NCI-H510A treated with DMSO at 0.1 percent for 48 hours (cell line): ENCODE measurements around the gene CORO2B.
"Not testable (repeated sequence)": the region's sequence is repeated elsewhere in the genome, so short reads cannot be mapped to it uniquely, and the experiment has no call there.

Experiments used
- DNase-seq: peaks from one replicate; lab custom pipeline; 2025; lab: John Stamatoyannopoulos, UW

The CORO2B gene

DNA sequence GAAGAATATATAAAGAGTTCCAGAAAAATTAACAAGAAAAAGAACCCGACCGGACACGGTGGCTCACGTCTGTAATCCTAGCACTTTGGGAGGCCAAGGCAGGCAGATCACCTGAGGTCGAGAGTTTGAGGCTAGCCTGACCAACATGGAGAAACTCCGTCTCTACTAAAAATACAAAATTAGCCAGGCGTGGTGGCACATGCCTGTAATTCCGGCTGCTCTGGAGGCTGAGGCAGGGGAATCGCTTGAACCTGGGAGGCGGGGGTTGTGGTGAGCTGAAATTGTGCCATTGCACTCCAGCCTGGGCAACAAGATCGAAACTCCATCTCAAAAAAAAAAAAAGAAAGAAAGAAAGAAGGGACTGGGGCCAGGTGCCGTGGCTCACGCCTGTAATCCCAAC is 68.6 kb downstream of the CORO2B start:
- DNase-seq = not testable (repeated sequence)

- DNase-seq = no peak
Observed at GRCh38 chr15:68650901-68651709, 72.3 kb downstream of the CORO2B start.

DNA sequence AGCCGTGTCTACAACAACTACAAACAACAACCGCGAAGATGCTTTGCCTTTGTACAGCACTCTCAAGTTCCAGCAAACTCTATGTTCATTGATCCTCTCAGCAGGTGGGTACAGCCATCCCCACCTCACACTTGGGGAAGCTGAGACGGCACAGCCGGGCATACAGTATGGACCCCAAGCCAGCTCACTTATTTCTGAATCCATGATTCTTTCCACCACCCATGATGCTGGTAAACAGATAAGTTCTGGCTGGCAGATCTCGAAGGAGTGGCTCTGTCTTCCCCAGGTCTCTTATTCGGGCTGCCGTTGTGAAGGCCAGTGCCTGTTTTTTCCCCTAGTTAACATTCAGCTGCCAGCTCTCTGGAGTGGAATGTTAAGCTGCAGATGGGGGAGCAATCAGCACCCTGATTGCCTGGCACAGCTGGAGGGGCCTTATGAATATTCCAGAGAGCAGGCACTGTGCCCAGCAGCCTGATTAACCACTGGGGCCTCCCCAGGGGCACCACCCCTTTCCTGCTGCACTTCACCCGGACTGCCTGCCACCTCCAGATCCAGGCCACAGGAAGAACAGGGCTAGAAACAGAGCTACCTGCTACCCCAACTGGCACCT is 73.2 kb downstream of the CORO2B start:
- DNase-seq = no peak

DNA sequence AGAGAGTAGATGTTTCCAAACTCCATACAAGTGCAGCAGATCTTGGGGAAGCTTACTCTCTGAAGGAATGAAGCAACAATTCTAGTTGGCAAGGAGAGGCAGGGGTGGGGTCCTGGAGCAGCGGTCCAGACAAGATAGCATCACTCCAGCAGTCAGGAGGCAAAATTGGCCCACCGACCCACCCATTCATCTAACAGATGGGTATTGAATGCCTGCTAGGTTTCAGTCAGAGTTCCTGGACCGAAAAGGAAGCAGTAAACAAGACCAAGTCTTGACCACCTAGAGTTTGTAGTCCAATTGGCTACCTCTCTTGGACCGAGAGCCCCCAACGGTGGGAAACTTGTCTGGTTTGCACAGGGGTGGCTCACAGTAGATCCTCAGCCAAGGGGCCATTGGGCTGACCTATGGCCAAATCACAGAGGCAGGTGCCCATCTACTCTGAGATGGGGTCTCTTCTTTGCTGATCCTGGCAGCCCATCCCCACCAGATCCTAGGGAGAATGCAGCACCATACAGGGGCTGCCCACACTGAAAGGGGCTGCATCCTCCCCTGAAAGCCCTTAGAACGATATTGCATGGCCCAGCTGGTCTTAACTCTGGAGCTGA is 74.3 kb downstream of the CORO2B start:
- no peak for DNase-seq

DNA sequence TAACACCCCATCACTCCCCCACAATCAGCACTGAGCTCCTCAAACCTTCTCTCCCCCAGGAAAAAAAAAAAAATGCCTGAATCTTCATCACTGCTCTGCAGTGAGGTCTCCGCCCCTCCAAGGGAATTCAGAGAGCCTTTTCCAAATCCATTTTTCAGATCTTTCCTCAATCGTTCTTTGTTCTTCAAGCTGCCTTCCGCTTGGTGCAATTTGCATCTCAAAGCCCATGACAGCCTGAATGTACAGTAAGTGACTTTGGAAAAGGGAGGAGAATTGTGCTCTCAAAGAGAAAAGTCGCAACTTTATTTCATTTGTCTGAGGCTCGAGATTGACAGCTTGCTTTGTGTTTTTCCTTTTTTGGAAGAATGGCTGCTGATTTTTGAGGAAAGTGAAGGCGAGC is 75.0 kb downstream of the CORO2B start:
- DNase-seq = no peak

- no peak for DNase-seq
Observed at GRCh38 chr15:68654786-68655560, 76.2 kb downstream of the CORO2B start.

- no peak for DNase-seq
Observed at GRCh38 chr15:68655686-68656437, 77.1 kb downstream of the CORO2B start.

- DNase-seq = no peak
Observed at GRCh38 chr15:68656438-68656739, 77.6 kb downstream of the CORO2B start.

- DNase-seq = no peak
Observed at GRCh38 chr15:68658151-68658550, 79.4 kb downstream of the CORO2B start.

DNA sequence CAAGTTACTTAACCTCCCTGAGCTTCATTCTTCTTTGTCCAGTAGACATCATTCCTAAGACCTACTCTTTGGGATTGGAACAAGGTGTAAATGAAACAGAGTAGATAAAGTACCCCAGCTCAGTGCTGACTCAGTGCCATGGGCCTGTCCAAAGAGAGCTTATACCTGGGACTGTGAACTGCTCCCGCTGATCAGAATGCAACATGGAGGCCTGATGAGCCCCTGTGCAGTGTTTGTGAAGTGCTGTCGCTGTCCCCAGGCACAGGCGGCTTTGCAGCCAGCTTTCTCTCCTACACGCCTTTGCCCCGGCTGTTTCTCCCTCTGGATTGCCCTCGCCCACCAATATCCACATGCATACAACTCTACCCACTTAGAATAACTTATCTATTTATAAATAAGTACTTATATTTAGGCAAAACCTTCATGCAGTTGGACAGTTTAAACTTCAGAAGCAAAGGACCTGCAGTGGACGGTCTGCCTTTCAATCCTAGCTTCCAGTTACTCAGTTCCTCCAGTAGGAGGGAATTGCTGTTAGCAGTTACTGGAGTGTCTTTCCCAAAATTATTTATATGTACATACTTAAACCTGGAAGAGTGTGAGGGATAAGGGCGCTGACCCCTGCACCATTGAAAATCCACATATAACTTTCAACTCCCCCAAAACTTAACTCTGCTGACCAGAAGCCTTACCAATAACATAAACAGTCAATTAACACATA is 80.0 kb downstream of the CORO2B start:
- DNase-seq = no peak

DNA sequence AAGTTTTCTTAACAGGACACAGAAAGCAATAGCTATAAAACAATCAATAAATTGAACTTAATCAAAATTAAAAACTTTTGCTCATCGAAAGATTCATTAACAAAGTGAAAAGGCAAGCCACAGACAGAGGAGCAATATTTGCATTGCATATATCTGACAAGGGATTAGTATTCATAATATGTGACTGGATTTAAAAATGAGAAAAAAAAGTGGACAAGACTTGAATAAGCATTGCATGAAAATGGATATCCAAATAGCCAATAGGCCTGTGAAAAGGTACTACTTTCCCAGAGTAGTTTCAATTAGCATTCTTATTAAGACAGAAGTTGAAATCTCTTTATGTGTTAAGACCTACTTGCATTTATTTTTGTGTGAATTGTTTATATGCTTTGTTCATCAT is 84.7 kb downstream of the CORO2B start:
- no peak for DNase-seq

- peak; percentile 59 for DNase-seq
Observed at GRCh38 chr15:68666120-68666811, 87.5 kb downstream of the CORO2B start.

DNA sequence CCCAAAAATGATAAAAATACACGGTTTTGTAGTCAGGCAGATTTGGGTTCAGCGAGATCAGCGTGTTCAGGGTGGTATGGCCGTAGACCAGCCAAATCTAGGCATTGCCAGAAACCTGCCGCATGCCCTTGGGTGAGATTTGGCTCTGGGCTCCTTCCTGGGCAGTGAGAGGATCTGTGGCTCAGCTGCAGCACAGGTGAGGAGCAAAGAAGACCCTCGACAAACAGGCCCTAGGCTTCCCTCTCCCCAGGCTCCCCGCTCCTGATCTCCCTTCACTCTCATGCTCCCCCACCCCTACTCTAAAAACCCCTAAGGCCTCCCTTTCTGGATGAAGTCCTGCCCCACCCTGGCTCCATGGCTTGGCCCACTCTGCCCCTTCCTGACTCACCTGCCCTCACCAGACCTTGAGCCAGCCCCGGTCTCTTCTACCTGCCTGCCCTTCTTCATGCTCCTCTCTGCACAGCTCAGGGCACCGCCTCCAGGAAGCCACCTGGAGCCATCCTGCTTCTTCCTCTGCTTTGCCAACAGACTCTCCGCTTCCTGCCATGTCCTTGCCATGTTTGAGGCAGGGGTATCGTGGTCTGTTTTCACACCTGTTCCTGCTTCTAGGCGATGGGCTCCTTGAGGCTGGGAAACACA is 88.1 kb downstream of the CORO2B start:
- no peak for DNase-seq

DNA sequence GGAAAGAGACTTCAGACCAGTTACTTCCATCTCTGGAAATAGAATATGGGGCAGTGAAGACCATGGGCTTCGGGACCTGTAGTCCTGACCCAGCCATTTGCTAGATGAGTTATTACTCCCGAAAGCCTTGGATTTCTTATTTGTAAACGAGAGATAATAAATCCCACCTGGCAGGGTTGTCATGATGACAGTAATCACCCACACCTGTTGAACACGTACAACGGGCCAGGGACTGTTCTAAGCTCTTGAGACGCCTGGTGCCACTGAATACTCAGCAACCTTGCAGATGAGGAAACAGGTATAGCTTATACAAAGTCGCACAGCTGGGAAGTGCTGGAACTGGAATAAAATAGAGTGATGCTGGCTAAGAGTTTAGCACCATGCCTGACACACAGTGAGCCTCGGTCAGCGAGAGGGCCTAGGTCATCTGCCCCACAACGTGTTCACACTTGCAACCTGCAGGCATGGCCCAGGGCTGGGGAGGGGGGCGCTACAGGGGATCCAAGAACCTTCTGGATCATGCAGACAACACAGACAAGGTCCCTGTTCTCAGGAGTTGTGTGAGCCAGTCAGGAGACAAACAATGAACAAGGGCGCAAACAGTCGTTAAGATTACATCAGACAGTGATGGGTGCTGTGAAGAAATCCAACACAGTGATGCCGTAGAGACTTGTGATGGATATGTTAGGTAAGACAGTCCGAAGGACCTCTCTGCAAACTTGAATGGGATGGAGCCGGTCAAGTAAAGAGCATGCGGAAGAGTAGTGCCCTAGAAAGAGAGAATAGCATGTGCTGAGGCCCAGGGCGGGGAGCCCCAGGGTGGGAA is 89.2 kb downstream of the CORO2B start:
- peak; percentile 31 for DNase-seq

GRCh38 chr15:68668926-68669600 is 90.3 kb downstream of the CORO2B start:
- no peak for DNase-seq

GRCh38 chr15:68672251-68672650 is 93.5 kb downstream of the CORO2B start:
- DNase-seq = no peak

DNA sequence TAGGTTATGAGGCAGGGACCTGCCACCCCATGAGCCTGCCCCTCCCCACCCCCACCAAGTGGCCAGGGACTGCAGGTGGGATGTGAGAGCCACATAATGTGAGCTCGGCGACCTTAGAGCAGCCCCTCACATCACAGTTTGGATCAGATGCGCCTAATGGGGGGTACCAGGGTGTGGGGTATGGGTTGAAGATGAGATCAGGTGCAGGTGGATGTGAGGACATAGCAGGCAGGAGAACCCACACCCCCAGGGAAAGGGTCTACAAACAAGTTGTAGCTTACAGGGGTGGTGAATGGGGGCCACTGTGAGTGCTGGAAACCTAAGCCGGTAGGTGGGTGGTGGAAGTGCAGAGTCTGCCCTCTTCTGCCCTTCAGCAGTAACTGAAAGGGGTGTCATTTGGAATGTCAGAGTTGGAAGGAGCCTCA is 94.0 kb downstream of the CORO2B start:
- no peak for DNase-seq

DNA sequence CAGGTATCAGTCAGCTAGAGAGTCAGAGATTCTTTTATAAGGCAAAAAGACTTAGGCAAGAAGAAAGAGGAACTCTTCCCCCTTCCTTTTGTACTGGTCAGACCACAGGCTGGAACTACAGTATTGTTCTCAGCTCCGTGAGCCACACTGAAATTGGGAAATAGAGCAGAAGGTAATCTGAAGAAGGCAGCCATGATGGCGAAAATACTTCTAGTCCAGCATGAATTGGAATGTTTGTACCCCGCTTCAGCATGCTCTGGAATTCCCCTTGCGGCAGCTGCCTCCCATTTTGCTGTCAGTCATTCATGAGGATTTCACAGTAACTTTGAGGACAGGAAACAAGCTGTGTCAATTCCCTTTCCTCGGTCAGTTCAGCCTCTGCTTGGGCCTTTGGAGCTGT is 96.2 kb downstream of the CORO2B start:
- DNase-seq = no peak
